ENCODE measurements around the gene SGCD.

Gene SGCD

GRCh38 chr5:156419661-156420060 is 92.7 kb downstream of the SGCD start:
- TF ChIP-seq CTCF (IDR thresholded peaks at IDR 0.05), result no peak

DNA sequence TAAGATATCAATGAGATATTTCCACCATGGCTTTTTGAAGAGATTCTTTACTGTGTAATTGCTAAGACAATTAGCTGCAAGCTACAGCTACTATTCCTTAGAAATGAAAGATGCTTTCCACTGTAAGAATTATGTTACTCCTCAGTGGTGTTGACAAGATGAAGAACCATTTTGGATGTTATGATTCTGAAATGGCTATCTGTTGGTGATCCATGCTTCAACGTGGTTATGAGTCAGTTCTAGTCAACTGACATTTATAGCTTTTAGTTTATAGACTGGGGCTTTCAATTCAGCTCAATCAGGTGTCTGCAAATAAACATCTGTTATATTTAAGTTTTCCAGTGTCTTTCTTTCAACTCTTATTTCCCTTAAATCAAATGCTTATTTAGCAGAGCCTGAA is 93.7 kb downstream of the SGCD start:
- no peak for TF ChIP-seq CTCF (IDR thresholded peaks at IDR 0.05)

- TF ChIP-seq CTCF (IDR thresholded peaks at IDR 0.05), result no peak
Observed at GRCh38 chr5:156421798-156422197, 94.8 kb downstream of the SGCD start.

DNA sequence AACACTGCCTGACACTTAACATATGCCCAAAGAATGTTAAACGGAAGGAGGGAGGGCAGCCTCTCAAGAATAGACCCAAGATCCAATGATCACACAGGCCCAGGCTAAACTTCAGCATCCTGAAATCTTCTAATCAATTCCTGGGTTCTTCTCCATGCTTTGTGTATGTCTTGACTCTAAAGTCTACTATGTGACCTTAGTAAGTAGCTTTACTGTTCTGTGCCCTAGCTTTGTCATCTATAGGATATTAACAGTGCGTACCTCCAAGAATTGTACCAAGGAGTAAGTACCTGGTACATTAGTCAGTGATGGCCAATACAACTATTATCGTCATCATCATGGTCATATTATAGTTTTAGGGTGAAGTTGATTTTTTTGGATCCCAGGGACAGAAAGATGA is 96.6 kb downstream of the SGCD start:
- TF ChIP-seq CTCF (IDR thresholded peaks at IDR 0.05), result no peak

GRCh38 chr5:156427315-156427714 is 100.4 kb downstream of the SGCD start:
- no peak for TF ChIP-seq CTCF (IDR thresholded peaks at IDR 0.05)

DNA sequence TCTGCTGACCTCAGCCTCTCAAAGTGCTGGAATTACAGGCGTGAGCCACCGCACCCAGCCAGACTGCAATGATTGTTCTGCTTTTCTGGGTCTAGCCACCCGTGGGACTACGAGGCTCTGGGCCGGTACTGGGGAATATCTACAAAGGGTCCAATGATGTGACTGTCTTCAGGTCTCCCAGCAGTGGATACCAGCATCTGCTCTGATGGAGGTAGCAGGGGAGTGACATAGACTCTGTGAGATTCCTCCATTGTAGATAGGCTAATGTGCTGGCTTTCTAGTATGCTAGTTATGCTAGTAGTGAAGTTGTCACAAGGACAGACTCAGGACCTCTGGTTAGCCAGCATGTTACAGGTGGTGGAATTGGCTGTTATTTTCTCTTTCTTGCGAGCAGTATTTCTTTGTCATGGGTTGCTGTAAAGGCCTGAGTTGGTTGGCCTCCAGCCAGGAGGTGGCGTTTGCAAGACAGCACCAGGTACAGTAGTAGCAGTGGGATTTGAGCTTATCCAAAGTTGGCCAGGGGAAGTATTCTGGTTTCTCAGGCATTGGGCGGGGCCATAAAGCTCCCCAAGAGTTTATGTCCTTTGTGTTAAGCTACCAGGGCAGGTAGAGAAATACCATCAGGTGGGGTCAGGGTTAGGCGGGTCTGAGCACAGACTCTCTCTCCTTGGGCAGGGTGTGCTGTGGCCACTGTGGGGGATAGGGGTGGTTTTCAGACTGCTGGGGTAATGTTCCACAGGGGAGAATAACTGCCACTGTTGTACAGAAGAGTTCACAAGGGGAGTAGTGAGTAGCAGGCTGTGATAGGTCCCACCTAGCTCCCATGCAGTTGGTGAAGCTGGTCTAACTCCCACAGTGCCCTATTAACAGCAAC is 105.2 kb downstream of the SGCD start:
- TF ChIP-seq CTCF (IDR thresholded peaks at IDR 0.05), result no peak

- TF ChIP-seq CTCF (IDR thresholded peaks at IDR 0.05), result no peak
Observed at GRCh38 chr5:156432830-156433105, 105.8 kb downstream of the SGCD start.

DNA sequence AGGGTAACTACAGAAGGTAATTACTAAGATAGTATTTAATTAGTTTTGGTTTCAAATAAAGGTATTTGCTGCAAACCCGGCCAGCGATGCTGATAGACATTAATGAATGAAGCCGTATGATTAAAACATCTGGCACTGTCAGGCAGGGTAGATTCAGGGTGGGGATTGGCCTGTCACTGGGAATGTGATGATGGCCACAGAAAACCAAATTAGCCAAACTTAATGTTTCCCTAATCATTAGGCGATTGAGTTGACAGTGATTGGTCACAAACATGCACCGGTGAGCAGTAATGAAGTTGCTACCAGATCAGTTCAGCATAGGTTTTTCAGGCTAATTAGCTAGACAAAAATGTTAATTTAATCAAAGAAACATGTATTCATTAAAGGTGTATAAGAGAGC is 107.5 kb downstream of the SGCD start:
- no peak for TF ChIP-seq CTCF (IDR thresholded peaks at IDR 0.05)
